MCF 10A (cell line): ENCODE measurements around the gene KIAA1328. TPM values are rescaled to one million over a fixed set of nuclear protein-coding genes. Genes with fewer than 3 reads are reported as not detected.

Experiments
- BruUV-seq: library from RNA; stranded (reverse); fragments of 400-500 nt; replicated peaks from 2 replicates; lab custom pipeline; 2021; lab: Mats Ljungman, UMichigan
- CTCF ChIA-PET: fragments of 300-600 bp; sonication (Branson Sonifier 250); formaldehyde crosslinking; extraction: SDS; loops from one replicate; lab custom pipeline; 2021; ENCODE audit warnings: antibody characterized with exemption, inconsistent platforms; lab: Yijun Ruan, JAX
- POLR2A ChIA-PET: fragments of 300-600, 350-650 bp; sonication (Branson Sonifier 250); formaldehyde crosslinking; extraction: SDS; loops from one replicate; lab custom pipeline; 2020; ENCODE audit warnings: antibody characterized with exemption, inconsistent platforms; lab: Yijun Ruan, JAX
- DNase-seq: peaks from one replicate; pipeline ENCODE4 v3.0.0-alpha.2; 2018; ENCODE audit not compliant: unreplicated experiment
- H3K27ac Mint-ChIP-seq: one replicate; pipeline ENCODE4 v1.8.0; 2022; ENCODE audit warnings: mild to moderate bottlenecking, low read depth, mixed read lengths; ENCODE audit not compliant: unreplicated experiment
- H3K27me3 Mint-ChIP-seq: one replicate; pipeline ENCODE4 v1.8.0; 2022; ENCODE audit warnings: mixed read lengths; ENCODE audit not compliant: insufficient read depth, unreplicated experiment
- H3K36me3 Mint-ChIP-seq: one replicate; pipeline ENCODE4 v1.8.0; 2022; ENCODE audit warnings: mild to moderate bottlenecking, moderate library complexity, mixed read lengths; ENCODE audit not compliant: insufficient read depth, unreplicated experiment
- H3K4me1 Mint-ChIP-seq: one replicate; pipeline ENCODE4 v1.8.0; 2022; ENCODE audit warnings: mixed read lengths; ENCODE audit not compliant: insufficient read depth, unreplicated experiment
- H3K4me3 Mint-ChIP-seq: one replicate; pipeline ENCODE4 v1.8.0; 2022; ENCODE audit warnings: mild to moderate bottlenecking, moderate library complexity, mixed read lengths; ENCODE audit not compliant: unreplicated experiment
- H3K9me3 Mint-ChIP-seq: one replicate; pipeline ENCODE4 v1.8.0; 2022; ENCODE audit warnings: mixed read lengths; ENCODE audit not compliant: unreplicated experiment
- CTCF ChIP-seq: fragments of 200-600 bp; IDR thresholded peaks from one replicate; pipeline ENCODE4 v1.8.0; 2022; ENCODE audit warnings: antibody characterized with exemption, mild to moderate bottlenecking; ENCODE audit not compliant: unreplicated experiment
- intact Hi-C: fragments of 100-400 bp; cut with micrococcal nuclease; formaldehyde crosslinking; loops from 2 replicates; pipeline ENCODE4 v1.14.1; 2022
- total RNA-seq: library from RNA; stranded (reverse); gene quantifications from 2 replicates; pipeline ENCODE4 v1.2.3, GENCODE V29; 2022

KIAA1328 gene
- total RNA-seq, 1 experiment from 2014 or later, result 4.1 TPM

DNA sequence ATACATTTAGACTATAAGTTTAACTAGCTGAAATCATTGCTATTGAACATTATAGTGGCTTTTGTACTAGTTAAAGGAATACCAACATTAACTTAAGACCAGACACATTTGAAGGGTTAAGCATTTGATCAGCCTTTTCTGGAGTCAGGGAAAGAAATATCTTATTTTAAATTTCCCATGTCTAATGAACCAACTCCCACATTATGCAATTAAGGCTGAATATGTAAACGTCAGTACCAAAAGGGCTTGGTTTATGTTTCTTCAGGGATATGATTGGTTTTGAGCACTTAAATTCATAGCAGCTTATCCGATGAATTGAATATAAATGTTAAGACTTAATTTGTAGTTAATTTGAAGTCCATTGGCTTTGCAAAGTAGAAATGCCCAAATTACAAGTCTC lies 344.5 kb downstream of the KIAA1328 start:
- intact Hi-C loops, result no loop called here
- ChIA-PET POLR2A (no interaction called here), CTCF (interaction anchor here (0.5 to 0.6 kb wide), 2 partner anchors 12 to 13 kb away, joined by 3 to 4 read pairs; no protein-coding TSS in a partner anchor)
- Mint-ChIP-seq H3K4me1 (no peaks in the 10 kb centered on the region), H3K36me3 (no peaks in the 10 kb centered on the region), H3K9me3 (no peaks in the 10 kb centered on the region), H3K27ac (no peak overlapping the region), H3K4me3 (no peak overlapping the region), H3K27me3 (no peaks in the 10 kb centered on the region)
- no peak for DNase-seq
- TF ChIP-seq CTCF, result no peak
- no TSS peak for BruUV-seq

DNA sequence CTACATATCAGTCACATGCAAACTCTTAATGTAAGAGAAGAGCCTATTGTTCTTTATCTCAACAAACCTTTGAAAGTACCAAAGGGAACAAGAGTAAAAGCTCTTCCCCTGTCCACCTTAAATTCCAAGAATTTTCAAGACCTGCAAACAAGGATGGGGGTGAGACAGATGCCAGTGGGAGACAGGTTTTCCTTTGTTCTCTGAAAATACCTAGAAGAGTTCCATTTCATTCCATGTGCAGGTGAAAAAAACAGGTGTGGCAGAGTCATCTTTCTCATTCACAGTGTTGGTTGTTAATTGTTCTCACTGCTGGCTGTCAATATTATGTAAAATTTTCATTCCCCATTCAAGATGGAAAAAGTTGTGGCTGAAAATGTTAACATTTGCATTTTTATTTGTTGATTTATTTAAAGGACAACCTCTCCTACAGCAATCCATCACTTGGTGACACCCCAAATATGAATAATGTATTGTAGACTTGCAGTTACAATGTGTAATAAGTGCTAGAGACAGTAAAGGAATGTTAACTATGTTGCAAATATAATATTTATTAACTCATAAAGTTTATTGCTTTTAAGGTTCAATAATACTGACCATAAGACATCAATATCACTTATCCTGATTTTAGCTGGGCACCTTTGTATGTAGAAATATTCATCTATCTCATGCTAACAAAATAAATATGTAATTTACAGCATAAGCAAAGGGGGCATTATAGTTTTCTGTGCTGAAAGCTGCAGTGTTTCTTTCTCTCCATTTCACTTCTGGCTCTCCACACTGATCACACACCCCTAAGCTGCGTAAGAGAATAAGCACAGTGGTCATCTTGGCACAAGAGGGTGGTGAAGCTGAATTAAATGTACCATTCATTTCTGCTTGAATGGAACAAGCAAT lies 347.0 kb downstream of the KIAA1328 start:
- intact Hi-C loops, result no loop called here
- no peak for DNase-seq
- ChIA-PET CTCF (interaction anchor here (0.6 kb wide), 2 partner anchors 10 to 234 kb away, joined by 4 to 5 read pairs; no protein-coding TSS in a partner anchor), POLR2A (no interaction called here)
- Mint-ChIP-seq H3K27ac (no peak overlapping the region), H3K27me3 (no peaks in the 10 kb centered on the region), H3K36me3 (no peaks in the 10 kb centered on the region), H3K4me3 (no peak overlapping the region), H3K4me1 (no peaks in the 10 kb centered on the region), H3K9me3 (no peaks in the 10 kb centered on the region)
- no TSS peak for BruUV-seq
- TF ChIP-seq CTCF, result no peak

- no peak for DNase-seq
- Mint-ChIP-seq H3K4me3 (no peak overlapping the region), H3K27me3 (no peaks in the 10 kb centered on the region), H3K4me1 (no peaks in the 10 kb centered on the region), H3K27ac (no peak overlapping the region), H3K36me3 (no peaks in the 10 kb centered on the region), H3K9me3 (no peaks in the 10 kb centered on the region)
- no TSS peak for BruUV-seq
- CTCF ChIA-PET, result interaction anchor here (0.6 kb wide), 1 partner anchor 9 kb away, joined by 5 read pairs; no protein-coding TSS in a partner anchor
- no peak for TF ChIP-seq CTCF
- POLR2A ChIA-PET, result interaction anchor here (0.6 kb wide), 1 partner anchor 18 kb away, joined by 3 read pairs; no protein-coding TSS in a partner anchor
- intact Hi-C loops, result no loop called here
Observed at GRCh38 chr18:37176621-37176934, 347.7 kb downstream of the KIAA1328 start.

- CTCF ChIA-PET, result interaction anchor here (0.6 to 0.7 kb wide), 2 partner anchors 31 to 190 kb away, joined by 3 to 4 read pairs; no protein-coding TSS in a partner anchor
- Mint-ChIP-seq H3K4me1 (no peaks in the 10 kb centered on the region), H3K36me3 (no peaks in the 10 kb centered on the region), H3K27ac (no peak overlapping the region), H3K4me3 (no peak overlapping the region), H3K9me3 (no peaks in the 10 kb centered on the region), H3K27me3 (no peaks in the 10 kb centered on the region)
- intact Hi-C loops, result no loop called here
- POLR2A ChIA-PET, result no interaction called here
- BruUV-seq, result no TSS peak
- TF ChIP-seq CTCF, result no peak
- no peak for DNase-seq
Observed at GRCh38 chr18:37179384-37179783, 350.5 kb downstream of the KIAA1328 start.
